Dermis blood vessel endothelial cell (primary cell): ENCODE measurements around the gene TMEM258. TPM values are rescaled to one million over a fixed set of nuclear protein-coding genes. Genes with fewer than 3 reads are reported as not detected.
A peak's percentile ranks its signal among the peaks of the same experiment; 100 is the strongest.

Experiments used
- DNase-seq: peaks from one replicate; pipeline ENCODE4 v3.0.0; 2010
- total RNA-seq: library from RNA; depleted of rRNA; stranded (reverse); fragments of >200 nt; gene quantifications from 2 replicates; pipeline ENCODE4 v1.2.3, GENCODE V29; 2014

TMEM258 gene
- total RNA-seq, 1 donor from 2014 or later: 41.0 TPM

- no peak for DNase-seq
These were observed 3.1 kb upstream of the TMEM258 start for GRCh38 chr11:61795459-61795858.

- DNase-seq: no peak
These were observed 2.2 kb upstream of the TMEM258 start for GRCh38 chr11:61794579-61794978.

- no peak for DNase-seq
These were observed 1.4 kb upstream of the TMEM258 start for GRCh38 chr11:61793829-61794204.

- DNase-seq: no peak
These were observed 857 bp upstream of the TMEM258 start for GRCh38 chr11:61793083-61793828.

GRCh38 chr11:61791737-61792309, 576 bp downstream of the TMEM258 start:
- DNase-seq: peak; percentile 96

GRCh38 chr11:61787928-61788491, 4.4 kb downstream of the TMEM258 start:
- peak; percentile 73 for DNase-seq

- DNase-seq: no peak
These were observed 6.5 kb downstream of the TMEM258 start for GRCh38 chr11:61785837-61786402.

- DNase-seq: no peak
These were observed 7.9 kb downstream of the TMEM258 start for GRCh38 chr11:61784506-61784805.

- no peak for DNase-seq
These were observed 8.5 kb downstream of the TMEM258 start for GRCh38 chr11:61783717-61784505.

GRCh38 chr11:61782841-61783240, 9.6 kb downstream of the TMEM258 start:
- no peak for DNase-seq

GRCh38 chr11:61782299-61782698, 10.1 kb downstream of the TMEM258 start:
- DNase-seq: no peak

GRCh38 chr11:61781585-61781984, 10.8 kb downstream of the TMEM258 start:
- DNase-seq: no peak

- no peak for DNase-seq
These were observed 11.7 kb downstream of the TMEM258 start for GRCh38 chr11:61780581-61781162.

GRCh38 chr11:61779666-61780525, 12.5 kb downstream of the TMEM258 start:
- no peak for DNase-seq

- DNase-seq: no peak
These were observed 13.3 kb downstream of the TMEM258 start for GRCh38 chr11:61778920-61779650.

GRCh38 chr11:61778357-61778886, 14.0 kb downstream of the TMEM258 start:
- DNase-seq: no peak

GRCh38 chr11:61777234-61778090, 14.9 kb downstream of the TMEM258 start:
- peak; percentile 42 for DNase-seq

- peak; percentile 80 for DNase-seq
These were observed 15.8 kb downstream of the TMEM258 start for GRCh38 chr11:61776561-61777075.
